ENCODE measurements around the gene ZNF641.

The ZNF641 gene

GRCh38 chr12:48350249-48351021 is at the start of gene ZNF641:
TSS of gene ZNF641 (minus strand) at chr12:48350919. CDS start at chr12:48348090, 2,829 bp downstream.
- peak; percentile 79 for DNase-seq

DNA sequence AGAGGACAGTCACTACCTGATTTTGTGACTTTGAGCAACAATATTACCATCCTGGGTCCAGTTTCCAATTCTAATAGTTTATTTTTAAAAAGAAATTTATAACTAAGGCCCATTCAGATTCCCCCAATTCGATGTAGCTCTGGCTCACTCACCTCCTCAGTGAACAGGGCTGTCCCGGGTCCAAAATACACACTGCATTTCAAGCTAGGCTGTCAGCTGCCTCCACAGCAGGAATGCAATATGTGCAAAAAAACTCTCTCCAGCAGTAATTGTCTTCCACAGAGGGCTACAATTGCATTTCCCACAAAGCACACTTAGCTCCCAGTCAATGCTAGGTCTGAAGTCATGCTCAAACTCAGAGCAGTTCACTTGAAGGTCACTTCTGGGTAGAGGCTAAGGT is 39.3 kb upstream of the ZNF641 start:
- no peak for DNase-seq

- no peak for DNase-seq
Measured at GRCh38 chr12:48389409-48389808, 38.7 kb upstream of the ZNF641 start.

GRCh38 chr12:48388938-48389337 is 38.2 kb upstream of the ZNF641 start:
- DNase-seq: no peak

DNA sequence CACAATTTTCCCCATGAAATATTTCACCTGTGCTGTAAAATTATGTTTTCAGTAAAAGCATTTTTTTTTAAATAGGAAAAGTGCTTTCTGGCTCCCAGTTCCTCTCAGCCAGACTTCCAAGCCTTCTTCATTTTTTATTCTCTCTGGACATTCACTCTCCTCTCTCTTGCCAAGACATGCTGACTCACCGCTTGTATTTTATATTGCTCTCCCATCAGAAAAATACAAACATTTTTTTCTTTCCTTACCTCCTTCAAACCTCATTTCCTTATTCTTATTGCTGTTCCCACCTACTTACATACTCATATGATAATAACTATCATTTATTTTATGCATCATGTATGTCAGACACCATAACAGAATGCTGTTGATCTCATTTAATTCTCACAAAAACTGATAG is 37.7 kb upstream of the ZNF641 start:
- DNase-seq: no peak

DNA sequence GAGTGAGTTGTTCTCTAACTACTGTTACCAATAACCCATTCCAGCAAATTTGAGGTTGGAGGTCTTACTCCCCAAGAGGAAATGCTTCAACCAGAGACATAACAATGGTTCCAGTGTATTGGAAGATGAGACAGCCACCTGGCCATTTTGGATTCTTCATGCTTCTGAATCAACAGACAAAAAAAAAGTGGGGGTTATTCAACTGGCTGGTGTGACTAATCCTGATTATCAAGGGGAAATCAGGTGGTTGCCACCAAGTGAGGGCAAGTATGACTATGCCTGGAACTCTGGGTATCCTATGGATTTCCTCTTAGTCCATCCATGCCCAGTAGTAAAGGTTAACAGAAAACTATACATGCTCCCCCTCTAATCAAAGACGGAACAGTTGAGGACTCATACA is 29.9 kb upstream of the ZNF641 start:
- no peak for DNase-seq

GRCh38 chr12:48379794-48380193 is 29.1 kb upstream of the ZNF641 start:
- DNase-seq: no peak

- no peak for DNase-seq
Measured at GRCh38 chr12:48377646-48378045, 26.9 kb upstream of the ZNF641 start.

- DNase-seq: no peak
Measured at GRCh38 chr12:48374164-48374563, 23.4 kb upstream of the ZNF641 start.

DNA sequence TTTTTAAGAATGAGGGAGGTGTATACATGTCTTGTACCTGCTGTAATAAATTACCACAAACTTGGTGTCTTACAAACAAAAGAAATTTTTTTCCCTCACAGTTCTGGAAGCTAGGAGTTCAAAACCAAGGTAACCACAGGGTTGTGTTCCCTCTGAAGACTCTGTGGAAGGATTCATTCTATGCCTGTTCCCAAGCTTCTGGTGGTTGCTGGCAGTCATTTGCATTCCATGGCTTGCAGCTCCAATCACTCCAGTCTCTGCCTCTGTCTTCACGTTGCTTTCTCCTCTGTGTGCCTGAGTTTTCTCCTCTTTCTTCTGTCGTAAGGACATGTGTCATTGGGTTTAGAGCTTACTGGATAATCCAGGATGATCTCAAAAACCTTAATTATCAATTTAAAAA is 15.4 kb upstream of the ZNF641 start:
- no peak for DNase-seq

- no peak for DNase-seq
Measured at GRCh38 chr12:48361664-48362339, 11.1 kb upstream of the ZNF641 start.

GRCh38 chr12:48358937-48359513 is 8.3 kb upstream of the ZNF641 start:
- DNase-seq: no peak

DNA sequence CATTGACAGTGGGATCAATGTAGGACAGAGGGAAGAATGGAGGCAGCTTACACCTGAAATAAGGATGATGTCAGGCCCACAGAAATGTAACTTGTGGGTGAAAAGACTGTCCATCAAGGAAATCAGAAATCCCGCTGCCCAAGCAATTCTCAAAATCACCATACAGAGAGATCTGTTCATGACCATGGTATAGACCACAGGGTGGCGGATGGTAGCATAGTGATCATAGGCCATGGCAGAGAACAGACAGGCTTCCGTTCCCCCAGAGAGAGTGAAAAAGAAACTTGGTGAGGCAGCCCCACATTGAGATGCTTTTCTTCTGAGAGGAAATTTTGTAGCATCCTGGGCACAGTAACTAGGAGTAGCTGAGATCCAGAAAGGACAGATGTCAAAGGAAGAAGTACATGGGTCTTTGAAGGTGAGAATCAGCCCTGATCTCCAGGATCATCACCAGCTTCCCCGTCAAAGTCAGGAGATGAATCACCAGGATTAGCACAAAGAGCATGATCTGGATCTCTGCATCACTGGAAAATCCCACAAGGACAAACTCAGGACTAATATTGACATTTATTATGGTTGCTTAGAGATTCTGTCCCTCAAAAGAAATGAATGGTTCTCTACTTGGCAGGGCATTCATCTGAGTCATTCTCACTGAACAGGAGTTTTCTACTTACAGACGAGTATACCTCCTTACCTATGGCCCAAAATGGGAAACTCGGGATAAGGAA is 5.5 kb upstream of the ZNF641 start:
- DNase-seq: no peak

GRCh38 chr12:48352157-48352760 is 1.5 kb upstream of the ZNF641 start:
- no peak for DNase-seq

GRCh38 chr12:48351022-48351708 is 446 bp upstream of the ZNF641 start:
- DNase-seq: no peak

DNA sequence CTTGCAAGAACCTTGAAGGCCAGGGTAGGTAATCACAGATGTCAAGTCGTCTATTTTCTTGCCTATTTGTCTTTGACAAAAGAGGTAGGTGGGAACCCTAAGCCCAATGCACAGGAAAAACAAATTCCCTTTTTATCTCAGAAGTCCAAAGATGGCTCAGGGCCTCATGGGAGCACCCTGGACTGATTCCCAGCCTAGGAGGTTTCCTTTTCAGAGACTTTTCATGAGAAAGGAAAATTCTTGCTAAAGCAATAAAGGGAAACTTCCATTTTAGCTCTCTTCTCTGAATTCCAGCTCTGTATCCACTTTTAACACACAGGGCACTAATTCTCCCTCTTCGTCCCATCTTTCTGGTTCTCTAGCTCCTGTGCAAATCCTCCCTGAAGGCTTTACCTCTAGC is 1.2 kb downstream of the ZNF641 start:
- DNase-seq: no peak

DNA sequence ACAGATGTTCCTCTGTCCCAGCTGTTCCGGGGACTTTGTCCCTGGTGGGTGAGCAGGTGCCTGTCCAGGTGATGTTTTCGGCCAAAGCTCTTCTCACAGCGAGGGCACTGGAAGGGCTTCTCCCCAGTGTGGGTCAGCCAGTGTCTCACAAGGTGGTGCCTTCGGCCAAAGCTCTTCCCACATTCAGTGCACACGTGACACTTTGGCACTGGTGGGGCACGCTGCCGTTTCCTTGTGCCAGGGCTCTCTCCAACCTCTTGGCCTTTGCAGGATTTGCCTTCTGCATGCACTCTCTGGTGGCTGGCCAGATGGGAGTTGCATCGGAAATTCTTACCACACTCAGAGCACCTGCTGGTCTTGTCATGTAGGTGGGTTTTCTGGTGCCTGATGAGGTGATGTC is 7.7 kb downstream of the ZNF641 start:
- no peak for DNase-seq

- no peak for DNase-seq
Measured at GRCh38 chr12:48340943-48341342, 9.8 kb downstream of the ZNF641 start.

DNA sequence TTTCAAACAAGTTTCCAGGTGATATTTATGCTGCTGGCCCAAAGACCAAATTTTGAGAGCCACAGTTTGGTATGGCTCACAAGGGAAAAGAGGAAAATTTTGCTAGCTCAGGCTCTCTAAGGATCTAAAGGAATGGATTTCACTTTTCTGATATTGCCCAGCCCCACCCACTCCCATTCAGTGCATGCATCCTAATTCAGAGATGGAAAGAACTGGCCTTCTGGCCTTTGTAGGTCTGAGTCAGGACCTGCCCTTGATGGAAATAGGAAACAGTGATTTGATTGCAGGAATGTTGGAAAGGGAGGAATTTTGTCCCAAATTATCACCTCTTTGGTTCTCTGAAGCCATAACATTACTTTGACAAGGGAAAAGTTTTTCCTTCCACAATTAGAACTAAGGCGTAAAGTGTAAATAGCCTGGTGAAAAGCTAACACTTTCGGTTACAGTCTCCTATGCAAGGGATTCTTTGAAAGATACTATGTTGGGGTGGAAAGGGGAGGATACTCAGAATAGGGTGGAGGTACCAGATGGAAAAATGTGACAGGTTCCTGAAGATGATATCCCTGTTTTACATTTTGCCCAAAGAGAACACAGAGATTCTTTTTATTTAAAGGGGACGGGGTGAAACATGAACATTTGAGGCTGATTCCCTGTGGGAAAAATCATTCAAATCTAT is 11.1 kb downstream of the ZNF641 start:
- no peak for DNase-seq

GRCh38 chr12:48336564-48336963 is 14.2 kb downstream of the ZNF641 start:
- DNase-seq: no peak

DNA sequence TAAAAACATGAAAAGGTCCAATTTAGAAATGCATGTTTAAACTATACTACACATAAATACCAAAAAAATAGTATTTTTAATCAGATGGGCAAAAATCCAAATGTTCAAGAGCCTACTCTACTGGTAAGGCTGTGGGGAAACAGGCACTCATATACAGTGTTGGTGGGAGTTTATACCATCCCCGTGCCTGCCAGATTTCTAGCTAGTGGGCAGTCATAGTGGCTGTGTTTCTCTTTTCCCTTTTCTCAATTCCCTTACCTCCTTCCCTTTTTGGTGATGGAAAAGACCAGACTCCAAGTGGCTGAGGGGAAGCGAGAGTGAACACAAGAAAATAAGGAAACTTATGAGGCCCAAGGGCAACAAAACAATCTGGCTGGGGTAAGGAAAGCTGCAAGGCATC is 14.7 kb downstream of the ZNF641 start:
- no peak for DNase-seq

- peak; percentile 37 for DNase-seq
Measured at GRCh38 chr12:48334808-48335207, 15.9 kb downstream of the ZNF641 start.

Measured in activated naive CD4-positive, alpha-beta T cell treated with Interleukin-2 at 50 U/mL for 16 hours (primary cell).